Activated CD4-positive, alpha-beta memory T cell treated with anti-CD3 and anti-CD28 coated beads for 36 hours (primary cell): Measurements from ENCODE around the gene LGI4. TPM values are rescaled to one million over a fixed set of nuclear protein-coding genes. Genes with fewer than 3 reads are reported as not detected.

Experiments
- CTCF ChIA-PET: fragments of 350-600 bp; sonication (Branson Sonifier 250); formaldehyde crosslinking; loops from one replicate; lab custom pipeline; 2021; ENCODE audit warnings: antibody characterized with exemption, inconsistent platforms; lab: Charles Lee
- POLR2A ChIA-PET: fragments of 350-600 bp; sonication (Branson Sonifier 250); formaldehyde crosslinking; loops from one replicate; lab custom pipeline; 2021; ENCODE audit warnings: antibody characterized with exemption; lab: Charles Lee
- DNase-seq: peaks from one replicate; pipeline ENCODE4 v3.0.0-alpha.2; 2020
- H3K27ac Mint-ChIP-seq: one replicate; pipeline ENCODE4 v1.8.0; 2021; ENCODE audit warnings: mixed read lengths
- H3K27me3 Mint-ChIP-seq: one replicate; pipeline ENCODE4 v1.8.0; 2021; ENCODE audit warnings: mixed read lengths
- H3K36me3 Mint-ChIP-seq: one replicate; pipeline ENCODE4 v1.8.0; 2021; ENCODE audit warnings: mixed read lengths
- H3K4me1 Mint-ChIP-seq: one replicate; pipeline ENCODE4 v1.8.0; 2021; ENCODE audit warnings: low read depth, mixed read lengths
- H3K4me3 Mint-ChIP-seq: one replicate; pipeline ENCODE4 v1.8.0; 2021; ENCODE audit warnings: mild to moderate bottlenecking, mixed read lengths
- H3K9me3 Mint-ChIP-seq: one replicate; pipeline ENCODE4 v1.8.0; 2021; ENCODE audit warnings: mixed read lengths
- intact Hi-C: fragments of 100-400 bp; cut with micrococcal nuclease; formaldehyde crosslinking; loops from one replicate; pipeline ENCODE4 v1.15.1; 2023
- total RNA-seq, 2 experiments: library from RNA; stranded (reverse); gene quantifications; one replicate each; pipeline ENCODE4 v1.2.3, GENCODE V29; 2021

Gene LGI4
- under 1 TPM; 0.50 to 0.51 TPM for total RNA-seq

DNA sequence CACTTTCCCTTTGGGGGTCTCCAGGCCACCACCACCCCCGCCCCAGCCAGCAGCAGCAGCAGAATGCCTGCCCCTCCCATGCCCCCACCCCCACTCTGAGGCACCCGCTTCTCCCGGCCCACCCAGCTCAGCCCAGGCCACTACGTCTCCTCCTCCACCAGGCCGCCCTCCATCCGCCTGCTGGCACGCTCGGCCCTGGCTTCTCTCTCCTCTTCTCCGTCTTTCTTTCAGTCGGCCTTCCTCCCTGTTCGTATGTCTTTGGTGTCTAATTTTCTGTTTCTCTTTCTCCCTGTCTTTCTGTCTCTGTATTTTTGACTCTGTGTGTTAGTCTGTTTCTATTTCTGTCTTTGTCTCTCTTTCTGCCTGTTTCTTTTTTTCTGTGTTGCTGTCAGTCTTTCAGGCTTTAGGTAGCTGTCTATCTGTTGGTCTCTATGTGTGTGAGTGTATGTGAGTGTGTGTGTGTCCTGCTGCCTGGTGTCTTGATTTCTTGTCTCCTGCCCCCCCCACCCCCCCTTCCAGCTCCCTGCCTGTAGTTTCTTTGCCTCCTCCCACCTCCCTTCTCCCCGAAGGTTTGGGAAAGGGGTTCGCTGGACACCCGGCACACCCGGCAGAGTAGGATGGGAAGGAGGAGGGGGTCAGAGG is at the start of gene LGI4:
Gene LGI4, minus strand, starts transcription at position 459 of the 642 bp plus-strand sequence. Its CDS starts 379 bp downstream, at position 80.
- Mint-ChIP-seq H3K27ac (no peak within 1 kb of the TSS), H3K27me3 (no peaks in the 10 kb centered on the region), H3K9me3 (no peaks in the 10 kb centered on the region), H3K4me3 (no peak within 1 kb of the TSS), H3K4me1 (peaks cover 3% of the 10 kb centered on the region), H3K36me3 (no peaks in the 10 kb centered on the region)
- CTCF ChIA-PET = interaction anchor here (0.9 to 5.5 kb wide), 12 partner anchors 9 to 117 kb away, joined by 3 to 59 read pairs (median 6); partner anchors contain the start of gene FXYD5
- POLR2A ChIA-PET = no interaction called here
- intact Hi-C loops = loop anchor here (1.0 kb wide), 2 partner anchors 20 to 67 kb away; no protein-coding TSS in a partner anchor
- no peak for DNase-seq

DNA sequence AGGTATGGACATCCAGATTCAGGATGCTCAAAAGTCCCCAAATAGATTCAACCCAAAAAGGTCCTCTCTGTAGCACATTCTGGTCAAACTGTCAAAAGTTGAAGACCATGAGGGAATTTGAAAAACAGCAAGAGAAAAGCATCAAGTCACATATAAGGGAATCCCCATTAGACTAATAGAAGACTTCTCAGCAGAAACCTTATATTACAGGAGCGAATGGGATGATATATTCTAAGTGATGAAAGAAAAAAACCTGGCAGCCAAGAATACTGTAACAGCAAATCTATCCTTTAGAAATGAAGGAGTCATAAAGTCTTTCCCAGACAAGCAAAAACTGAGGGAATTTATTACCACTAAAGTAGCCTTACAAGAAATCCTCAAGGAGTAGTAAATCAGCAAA is 49.4 kb upstream of the LGI4 start:
- peaks cover 4% of the 10 kb centered on the region for H3K36me3 Mint-ChIP-seq
- H3K27ac Mint-ChIP-seq = peak overlapping the region; percentile 1
- ChIA-PET CTCF (interaction anchor here (1.0 kb wide), 1 partner anchor 15 kb away, joined by 4 read pairs; no protein-coding TSS in a partner anchor), POLR2A (no interaction called here)
- no peaks in the 10 kb centered on the region for H3K27me3 Mint-ChIP-seq
- H3K4me3 Mint-ChIP-seq = no peak overlapping the region
- no peak for DNase-seq
- intact Hi-C loops = no loop called here
- peaks cover 22% of the 10 kb centered on the region for H3K4me1 Mint-ChIP-seq
- H3K9me3 Mint-ChIP-seq = peaks cover 7% of the 10 kb centered on the region

GRCh38 chr19:35181387-35181786 is 46.5 kb upstream of the LGI4 start:
- intact Hi-C loops = no loop called here
- Mint-ChIP-seq H3K36me3 (peaks cover 11% of the 10 kb centered on the region), H3K27me3 (no peaks in the 10 kb centered on the region), H3K4me3 (no peak overlapping the region), H3K27ac (no peak overlapping the region), H3K9me3 (peaks cover 20% of the 10 kb centered on the region), H3K4me1 (peaks cover 32% of the 10 kb centered on the region)
- ChIA-PET POLR2A (no interaction called here), CTCF (interaction anchor here (0.7 to 0.9 kb wide), 2 partner anchors 36 to 115 kb away, joined by 3 read pairs; no protein-coding TSS in a partner anchor)
- DNase-seq = no peak

DNA sequence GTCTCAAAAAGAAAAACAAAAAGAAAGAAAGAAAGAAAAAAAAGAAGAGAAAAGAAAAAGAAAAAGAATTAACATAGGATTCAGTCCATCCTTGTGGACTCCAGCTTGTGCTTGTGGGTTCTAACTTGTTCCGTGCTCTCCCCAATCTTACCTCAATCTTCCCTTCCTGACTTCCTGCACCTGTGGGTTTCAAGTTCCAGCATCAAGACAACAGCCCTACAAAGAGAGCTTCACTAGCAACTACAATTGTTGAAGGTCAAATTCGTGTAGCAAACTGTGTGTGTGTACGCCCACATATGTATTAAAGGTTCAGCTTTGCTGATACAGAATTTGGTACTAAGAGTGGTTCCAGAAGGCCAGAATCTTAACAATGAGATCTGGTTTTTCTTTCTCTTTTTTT is 45.0 kb upstream of the LGI4 start:
- peaks cover 29% of the 10 kb centered on the region for H3K4me1 Mint-ChIP-seq
- CTCF ChIA-PET = interaction anchor here (0.7 kb wide), 1 partner anchor 26 kb away, joined by 3 read pairs; no protein-coding TSS in a partner anchor
- no peaks in the 10 kb centered on the region for H3K27me3 Mint-ChIP-seq
- H3K4me3 Mint-ChIP-seq = no peak overlapping the region
- peaks cover 20% of the 10 kb centered on the region for H3K9me3 Mint-ChIP-seq
- DNase-seq = no peak
- H3K36me3 Mint-ChIP-seq = peaks cover 11% of the 10 kb centered on the region
- POLR2A ChIA-PET = interaction anchor here (0.8 to 1.0 kb wide), 2 partner anchors 9 to 12 kb away, joined by 3 read pairs; no protein-coding TSS in a partner anchor
- intact Hi-C loops = no loop called here
- H3K27ac Mint-ChIP-seq = no peak overlapping the region

DNA sequence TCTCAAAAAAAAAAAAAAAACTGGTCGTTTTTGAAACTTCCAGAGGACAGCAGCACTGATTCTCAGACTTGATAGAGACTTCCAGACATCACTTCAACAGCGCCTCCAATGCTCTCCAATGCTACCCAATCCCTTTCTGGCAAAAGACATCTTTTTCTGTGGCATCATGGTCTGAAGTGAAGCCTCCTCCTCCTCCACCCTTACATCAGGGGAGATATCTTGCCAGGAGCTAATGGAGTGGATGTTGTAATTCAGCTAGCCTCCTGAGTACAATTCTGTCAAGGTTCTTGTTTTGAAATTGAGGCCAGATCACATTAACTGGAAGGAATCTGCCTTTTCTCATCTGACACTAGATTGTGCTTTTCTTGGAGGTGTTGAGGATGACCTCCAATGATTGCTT is 43.8 kb upstream of the LGI4 start:
- no peak overlapping the region for H3K4me3 Mint-ChIP-seq
- H3K27me3 Mint-ChIP-seq = no peaks in the 10 kb centered on the region
- ChIA-PET CTCF (no interaction called here), POLR2A (interaction anchor here (1.0 kb wide), 1 partner anchor 11 kb away, joined by 3 read pairs; no protein-coding TSS in a partner anchor)
- no peak for DNase-seq
- peaks cover 22% of the 10 kb centered on the region for H3K4me1 Mint-ChIP-seq
- peaks cover 7% of the 10 kb centered on the region for H3K36me3 Mint-ChIP-seq
- intact Hi-C loops = no loop called here
- peaks cover 13% of the 10 kb centered on the region for H3K9me3 Mint-ChIP-seq
- no peak overlapping the region for H3K27ac Mint-ChIP-seq

- DNase-seq = no peak
- H3K4me3 Mint-ChIP-seq = no peak overlapping the region
- peaks cover 26% of the 10 kb centered on the region for H3K4me1 Mint-ChIP-seq
- POLR2A ChIA-PET = no interaction called here
- H3K36me3 Mint-ChIP-seq = peaks cover 12% of the 10 kb centered on the region
- no peaks in the 10 kb centered on the region for H3K27me3 Mint-ChIP-seq
- intact Hi-C loops = no loop called here
- H3K9me3 Mint-ChIP-seq = peaks cover 13% of the 10 kb centered on the region
- H3K27ac Mint-ChIP-seq = no peak overlapping the region
- CTCF ChIA-PET = interaction anchor here (1.4 kb wide), 1 partner anchor 24 kb away, joined by 3 read pairs; no protein-coding TSS in a partner anchor
These were observed 42.8 kb upstream of the LGI4 start for GRCh38 chr19:35177377-35178274.

DNA sequence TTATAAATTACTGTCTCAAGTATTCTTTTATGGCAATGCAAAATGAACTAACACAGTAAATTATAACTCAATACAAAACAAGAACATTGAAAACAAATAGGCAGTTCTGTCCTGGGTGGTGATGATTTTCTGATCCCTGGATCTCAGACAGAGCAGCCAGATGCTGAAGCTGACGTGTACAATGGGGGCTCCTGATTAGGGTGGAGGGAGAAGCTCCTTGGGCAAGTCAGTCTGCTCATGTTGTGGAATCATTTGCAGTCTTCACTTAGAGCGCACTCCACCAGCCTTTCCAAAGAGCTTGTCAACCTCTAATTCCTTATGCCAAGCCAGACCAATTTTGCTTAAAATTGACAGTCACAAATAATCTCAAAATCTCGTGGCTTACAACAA is 41.3 kb upstream of the LGI4 start:
- Mint-ChIP-seq H3K27ac (no peak overlapping the region), H3K36me3 (peaks cover 21% of the 10 kb centered on the region), H3K4me3 (no peak overlapping the region), H3K4me1 (peaks cover 31% of the 10 kb centered on the region), H3K27me3 (no peaks in the 10 kb centered on the region), H3K9me3 (peaks cover 13% of the 10 kb centered on the region)
- ChIA-PET CTCF (no interaction called here), POLR2A (no interaction called here)
- intact Hi-C loops = no loop called here
- no peak for DNase-seq

- peak overlapping the region; percentile 3 for H3K27ac Mint-ChIP-seq
- ChIA-PET CTCF (interaction anchor here (1.1 kb wide), 1 partner anchor 31 kb away, joined by 3 read pairs; the partner anchor contains the start of gene FXYD7), POLR2A (no interaction called here)
- intact Hi-C loops = no loop called here
- H3K4me3 Mint-ChIP-seq = no peak overlapping the region
- peaks cover 28% of the 10 kb centered on the region for H3K4me1 Mint-ChIP-seq
- no peaks in the 10 kb centered on the region for H3K27me3 Mint-ChIP-seq
- H3K9me3 Mint-ChIP-seq = peaks cover 13% of the 10 kb centered on the region
- DNase-seq = no peak
- peaks cover 32% of the 10 kb centered on the region for H3K36me3 Mint-ChIP-seq
These were observed 39.4 kb upstream of the LGI4 start for GRCh38 chr19:35174226-35174625.

GRCh38 chr19:35171730-35172129 is 36.9 kb upstream of the LGI4 start:
- H3K4me1 Mint-ChIP-seq = peaks cover 39% of the 10 kb centered on the region
- DNase-seq = no peak
- intact Hi-C loops = no loop called here
- peaks cover 43% of the 10 kb centered on the region for H3K36me3 Mint-ChIP-seq
- ChIA-PET CTCF (interaction anchor here (1.2 to 1.9 kb wide), 3 partner anchors 18 to 127 kb away, joined by 4 to 6 read pairs (median 5); partner anchors contain the start of gene FXYD5), POLR2A (interaction anchor here (4.6 kb wide), 1 partner anchor 10 kb away, joined by 15 read pairs; no protein-coding TSS in a partner anchor)
- H3K9me3 Mint-ChIP-seq = peaks cover under 1% of the 10 kb centered on the region
- no peaks in the 10 kb centered on the region for H3K27me3 Mint-ChIP-seq
- no peak overlapping the region for H3K4me3 Mint-ChIP-seq
- peak overlapping the region; percentile 83 for H3K27ac Mint-ChIP-seq

GRCh38 chr19:35170359-35171061 is 35.7 kb upstream of the LGI4 start:
- Mint-ChIP-seq H3K27me3 (no peaks in the 10 kb centered on the region), H3K9me3 (peaks cover 13% of the 10 kb centered on the region), H3K27ac (peak overlapping the region; percentile 84), H3K4me1 (peaks cover 48% of the 10 kb centered on the region), H3K36me3 (peaks cover 55% of the 10 kb centered on the region), H3K4me3 (no peak overlapping the region)
- ChIA-PET POLR2A (interaction anchor here (0.9 to 4.6 kb wide), 2 partner anchors 9 to 36 kb away, joined by 3 to 15 read pairs; no protein-coding TSS in a partner anchor), CTCF (no interaction called here)
- DNase-seq = no peak
- intact Hi-C loops = no loop called here

DNA sequence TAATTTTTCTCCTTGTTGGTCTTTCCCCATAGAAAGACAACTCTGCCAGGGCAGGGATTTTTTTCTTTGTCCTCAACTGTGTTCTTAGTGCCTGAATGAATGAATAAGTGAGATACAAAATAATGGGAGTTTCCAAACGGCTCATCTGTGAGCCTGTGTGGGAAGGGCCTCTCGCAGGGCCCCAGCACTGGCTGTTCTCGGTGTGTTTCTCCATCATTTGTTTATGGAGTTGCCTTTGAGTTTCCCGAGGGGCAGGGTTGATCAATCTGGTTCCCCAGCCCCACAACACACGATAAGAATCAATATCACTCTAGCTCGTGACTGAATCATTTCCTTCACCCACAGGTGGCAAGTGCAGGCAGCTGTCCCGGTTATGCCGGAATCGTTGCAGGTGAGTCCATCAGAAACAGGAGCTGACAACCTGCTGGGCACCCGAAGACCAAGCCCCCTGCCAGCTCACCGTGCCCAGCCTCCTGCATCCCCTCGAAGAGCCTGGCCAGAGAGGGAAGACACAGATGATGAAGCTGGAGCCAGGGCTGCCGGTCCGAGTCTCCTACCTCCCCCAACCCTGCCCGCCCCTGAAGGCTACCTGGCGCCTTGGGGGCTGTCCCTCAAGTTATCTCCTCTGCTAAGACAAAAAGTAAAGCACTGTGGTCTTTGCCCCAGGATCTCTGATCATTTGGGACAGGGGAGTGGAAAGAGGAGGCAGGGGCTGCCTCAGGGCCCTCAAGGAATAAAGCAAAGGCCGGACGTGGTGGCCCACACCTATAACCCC is 34.5 kb upstream of the LGI4 start:
- Mint-ChIP-seq H3K27me3 (no peaks in the 10 kb centered on the region), H3K4me1 (peaks cover 50% of the 10 kb centered on the region), H3K4me3 (no peak overlapping the region), H3K9me3 (peaks cover 22% of the 10 kb centered on the region), H3K27ac (peak overlapping the region; percentile 84), H3K36me3 (peaks cover 66% of the 10 kb centered on the region)
- peak; percentile 33 for DNase-seq
- ChIA-PET CTCF (no interaction called here), POLR2A (interaction anchor here (4.6 kb wide), 1 partner anchor 8 kb away, joined by 15 read pairs; no protein-coding TSS in a partner anchor)
- intact Hi-C loops = no loop called here
